Measurements from ENCODE around the gene CCDC190.

GRCh38 chr1:162829268-162829667, 31.7 kb downstream of the CCDC190 start:
- TF ChIP-seq, protein P1, sequence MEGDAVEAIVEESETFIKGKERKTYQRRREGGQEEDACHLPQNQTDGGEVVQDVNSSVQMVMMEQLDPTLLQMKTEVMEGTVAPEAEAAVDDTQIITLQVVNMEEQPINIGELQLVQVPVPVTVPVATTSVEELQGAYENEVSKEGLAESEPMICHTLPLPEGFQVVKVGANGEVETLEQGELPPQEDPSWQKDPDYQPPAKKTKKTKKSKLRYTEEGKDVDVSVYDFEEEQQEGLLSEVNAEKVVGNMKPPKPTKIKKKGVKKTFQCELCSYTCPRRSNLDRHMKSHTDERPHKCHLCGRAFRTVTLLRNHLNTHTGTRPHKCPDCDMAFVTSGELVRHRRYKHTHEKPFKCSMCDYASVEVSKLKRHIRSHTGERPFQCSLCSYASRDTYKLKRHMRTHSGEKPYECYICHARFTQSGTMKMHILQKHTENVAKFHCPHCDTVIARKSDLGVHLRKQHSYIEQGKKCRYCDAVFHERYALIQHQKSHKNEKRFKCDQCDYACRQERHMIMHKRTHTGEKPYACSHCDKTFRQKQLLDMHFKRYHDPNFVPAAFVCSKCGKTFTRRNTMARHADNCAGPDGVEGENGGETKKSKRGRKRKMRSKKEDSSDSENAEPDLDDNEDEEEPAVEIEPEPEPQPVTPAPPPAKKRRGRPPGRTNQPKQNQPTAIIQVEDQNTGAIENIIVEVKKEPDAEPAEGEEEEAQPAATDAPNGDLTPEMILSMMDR (IDR thresholded peaks at IDR 0.05): no peak
- no peak for TF ChIP-seq POLR2A (IDR thresholded peaks at IDR 0.05)

Measured in adrenal gland (tissue), 5 donors.